GM21381 (cell line): ENCODE results near the gene RXFP1.
A peak's percentile ranks its signal among the peaks of the same experiment; 100 is the strongest.

ENCODE experiments used
- ATAC-seq: cut with Tn5 transposase; IDR thresholded peaks from one replicate; pipeline ENCODE4 v1.9.1; 2021; ENCODE audit warnings: mild to moderate bottlenecking, moderate library complexity; ENCODE audit not compliant: unreplicated experiment

The RXFP1 gene

DNA sequence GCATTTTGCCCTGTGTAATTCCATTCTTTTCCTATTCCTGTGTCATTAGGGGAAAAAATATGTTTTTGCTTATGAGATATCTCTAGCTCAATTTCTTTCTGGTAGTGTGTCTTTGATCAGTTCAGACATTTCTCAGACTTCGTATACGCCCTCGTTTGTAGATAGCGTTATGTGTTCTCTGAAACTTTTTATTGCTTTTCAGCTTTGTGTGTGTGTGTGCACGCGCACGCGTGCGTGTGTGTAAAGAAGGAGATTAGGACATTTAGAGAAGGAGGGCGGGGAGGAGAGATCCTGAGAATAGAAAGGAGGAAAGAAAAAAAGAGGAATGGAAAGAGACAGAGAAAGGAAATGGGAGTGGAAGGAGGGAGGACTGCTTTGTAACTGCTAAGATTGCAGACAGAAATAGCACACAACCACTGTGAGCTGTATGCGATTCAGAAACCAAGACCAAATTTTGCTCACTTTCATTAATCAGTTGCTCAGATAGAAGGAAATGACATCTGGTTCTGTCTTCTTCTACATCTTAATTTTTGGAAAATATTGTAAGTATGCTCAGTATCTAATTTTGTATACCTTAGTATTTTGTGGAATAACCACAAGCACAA is at the start of gene RXFP1:
Gene RXFP1, plus strand, starts transcription at position 399 of the 605 bp plus-strand sequence. Its CDS starts 95 bp downstream, at position 494.
- no peak for ATAC-seq

DNA sequence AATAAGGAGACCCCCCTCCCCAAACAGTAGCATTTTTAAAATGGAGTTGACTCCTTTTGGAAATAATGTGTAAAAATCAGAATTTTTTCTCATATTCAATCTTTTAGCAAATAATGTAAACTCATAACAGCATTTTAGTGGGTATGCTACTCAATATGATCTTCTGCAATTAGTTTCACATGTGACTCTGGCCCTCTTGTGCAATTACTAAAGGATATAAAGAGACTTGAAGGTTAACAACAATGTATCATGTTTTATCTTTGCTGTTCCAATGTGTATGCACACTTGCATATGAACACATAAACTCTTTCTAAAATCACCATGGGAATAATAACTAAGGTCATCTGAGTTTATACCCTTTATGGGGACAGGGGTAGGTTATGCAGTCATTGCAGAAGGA is 39.9 kb upstream of the RXFP1 start:
- ATAC-seq: no peak

- no peak for ATAC-seq
These were observed 37.4 kb upstream of the RXFP1 start for GRCh38 chr4:158484173-158484885.

DNA sequence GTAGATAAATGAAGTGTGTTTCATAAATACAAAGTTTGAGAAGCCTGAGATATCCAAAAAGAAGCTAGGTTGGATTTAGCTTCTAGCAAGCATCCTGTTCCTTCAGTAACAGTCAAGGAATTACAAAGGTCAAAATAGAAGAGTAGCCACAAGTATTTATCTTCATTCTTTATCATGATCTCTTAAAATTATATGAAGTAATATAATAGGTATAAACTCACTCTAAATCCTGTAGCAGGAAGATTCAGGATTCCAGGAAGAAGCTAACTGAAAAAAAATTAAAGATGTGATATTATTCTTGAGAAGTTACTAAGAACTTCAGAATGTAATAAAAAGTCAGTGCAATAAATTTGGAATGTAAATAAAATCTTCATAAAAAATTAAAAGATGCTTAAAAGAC is 31.1 kb upstream of the RXFP1 start:
- ATAC-seq: no peak

- ATAC-seq: no peak
These were observed 29.3 kb upstream of the RXFP1 start for GRCh38 chr4:158492391-158492790.

GRCh38 chr4:158496030-158496741 is 25.5 kb upstream of the RXFP1 start:
- no peak for ATAC-seq

DNA sequence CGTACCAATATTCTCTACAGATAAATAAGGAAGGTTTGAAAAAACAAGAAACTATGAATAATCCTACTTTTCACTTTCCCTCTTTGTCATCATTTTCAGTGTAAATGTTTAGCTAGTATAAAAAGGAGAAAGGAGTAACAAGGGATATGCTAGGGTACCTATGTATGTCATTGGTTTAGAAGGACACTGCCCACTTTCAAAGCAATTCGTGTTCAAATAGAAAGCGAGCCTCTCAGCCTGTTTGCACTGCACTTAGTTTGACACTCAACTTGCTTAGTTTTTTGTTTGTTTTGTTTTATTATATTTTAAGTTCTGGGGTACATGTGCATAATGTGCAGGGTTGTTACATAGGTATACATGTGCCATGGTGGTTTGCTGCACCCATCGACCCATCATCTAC is 21.6 kb upstream of the RXFP1 start:
- no peak for ATAC-seq

DNA sequence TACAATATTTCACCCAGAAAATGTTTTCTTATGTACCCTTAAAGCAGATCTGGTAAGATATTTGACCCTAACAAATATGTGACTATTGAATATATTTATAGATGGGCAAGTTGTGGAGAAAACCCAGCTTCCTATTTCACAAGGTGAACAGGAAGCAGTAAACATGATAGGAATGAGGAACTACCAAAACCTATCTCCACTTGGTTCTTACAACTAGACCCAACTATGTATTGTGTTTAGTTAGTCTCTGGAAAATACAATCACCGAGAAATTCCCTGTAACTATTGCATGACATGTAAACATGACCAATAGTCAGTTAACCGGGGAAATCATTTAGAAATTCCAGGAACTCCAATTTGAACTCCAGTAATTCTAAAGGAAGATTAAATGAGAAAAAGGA is 8.4 kb upstream of the RXFP1 start:
- no peak for ATAC-seq

- ATAC-seq: no peak
These were observed 2.5 kb upstream of the RXFP1 start for GRCh38 chr4:158519226-158519625.

DNA sequence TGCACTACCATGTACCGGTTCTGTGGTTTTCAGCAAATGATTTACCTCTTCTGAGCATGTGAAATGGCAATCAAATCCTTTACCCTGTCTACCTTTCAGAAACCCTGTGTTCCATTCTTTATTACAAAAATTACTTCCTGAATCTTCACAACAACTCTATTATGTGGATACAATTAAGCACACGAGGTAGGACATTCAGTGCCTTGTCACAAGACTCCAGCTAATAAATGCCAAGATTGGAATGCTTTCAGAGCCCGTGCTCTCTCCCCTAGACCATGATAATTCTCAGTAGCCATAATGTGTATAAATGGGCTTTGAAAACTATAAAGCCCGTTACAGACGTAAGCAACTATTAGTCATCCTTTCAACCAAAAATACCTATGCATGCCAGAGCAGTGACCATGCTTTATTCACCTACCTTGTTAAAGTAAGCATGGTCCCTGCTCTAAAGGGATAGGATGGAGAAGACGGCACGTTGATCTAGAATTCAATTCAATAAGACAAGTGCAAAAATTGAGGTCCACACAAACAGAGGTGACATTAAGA is 2.4 kb downstream of the RXFP1 start:
- no peak for ATAC-seq

DNA sequence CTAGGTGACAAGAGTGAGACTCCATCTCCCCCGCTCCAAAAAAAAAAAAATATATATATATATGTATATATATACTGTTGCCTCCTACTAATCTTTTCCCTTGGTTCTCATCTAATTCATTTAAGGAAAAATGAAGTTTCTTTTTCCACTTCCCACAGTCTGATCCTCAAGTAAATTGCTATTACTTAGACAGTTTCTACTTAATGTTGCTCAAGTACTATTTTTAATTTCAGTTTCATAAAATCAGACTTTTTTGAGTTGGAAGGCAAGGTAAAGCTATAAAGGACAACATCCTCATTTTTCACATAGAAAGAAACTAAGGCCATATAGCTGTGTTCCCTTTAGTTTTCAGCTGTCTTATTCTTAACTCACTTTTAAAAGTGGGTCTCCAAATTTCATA is 5.8 kb downstream of the RXFP1 start:
- no peak for ATAC-seq

GRCh38 chr4:158529505-158529904 is 7.8 kb downstream of the RXFP1 start:
- ATAC-seq: no peak

DNA sequence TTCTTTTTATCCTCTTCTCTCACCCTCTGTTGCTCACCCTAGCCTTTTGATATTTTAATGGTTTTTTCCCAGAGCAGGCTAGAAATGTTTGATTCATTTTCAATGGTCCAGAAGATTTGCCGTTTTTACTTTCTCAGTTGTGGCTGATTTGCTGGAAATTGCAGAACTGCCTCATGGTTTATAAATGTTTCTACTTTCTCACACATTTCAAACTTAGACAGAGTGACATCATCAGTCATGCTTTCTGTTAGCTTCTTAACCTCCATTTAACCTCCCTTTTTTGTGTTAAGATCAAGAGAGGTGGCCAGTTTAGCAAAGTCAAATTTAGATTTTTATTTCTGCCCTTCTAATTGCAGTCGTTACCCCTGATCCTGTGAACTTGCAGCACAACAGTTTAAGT is 8.7 kb downstream of the RXFP1 start:
- no peak for ATAC-seq

GRCh38 chr4:158530898-158531297 is 9.2 kb downstream of the RXFP1 start:
- no peak for ATAC-seq

DNA sequence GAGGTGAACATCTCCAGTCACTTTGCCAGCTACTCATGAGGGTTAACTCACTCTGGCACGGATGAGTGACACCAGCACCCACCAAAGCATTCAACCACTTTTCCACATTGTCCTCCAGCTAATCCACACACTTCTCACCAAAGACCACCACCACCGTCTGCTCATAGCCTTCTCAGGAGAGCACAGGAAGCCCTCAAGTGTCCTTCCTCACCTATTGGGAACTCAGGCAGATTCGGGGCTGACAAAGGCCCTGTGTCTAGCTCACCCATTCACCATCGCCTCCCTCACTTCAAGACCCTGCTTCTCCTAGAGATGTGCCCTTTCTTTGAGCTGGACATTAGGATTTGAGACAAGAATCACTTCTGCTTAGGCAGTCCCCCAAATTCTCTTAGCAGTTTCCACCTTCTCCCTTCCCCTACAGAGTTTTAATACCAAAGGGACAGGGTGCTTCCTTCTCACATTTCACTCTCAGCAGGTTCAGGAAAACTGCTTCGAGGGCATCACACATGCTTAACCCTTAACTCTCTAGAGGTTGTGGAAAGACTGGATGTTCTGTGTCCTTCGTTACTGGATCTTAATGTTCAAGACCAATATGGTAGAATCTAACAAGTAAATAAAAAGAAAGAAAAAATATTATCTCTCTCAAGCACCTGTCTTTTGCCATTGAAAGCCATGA is 11.0 kb downstream of the RXFP1 start:
- ATAC-seq: no peak

GRCh38 chr4:158534727-158535126 is 13.0 kb downstream of the RXFP1 start:
- ATAC-seq: no peak

DNA sequence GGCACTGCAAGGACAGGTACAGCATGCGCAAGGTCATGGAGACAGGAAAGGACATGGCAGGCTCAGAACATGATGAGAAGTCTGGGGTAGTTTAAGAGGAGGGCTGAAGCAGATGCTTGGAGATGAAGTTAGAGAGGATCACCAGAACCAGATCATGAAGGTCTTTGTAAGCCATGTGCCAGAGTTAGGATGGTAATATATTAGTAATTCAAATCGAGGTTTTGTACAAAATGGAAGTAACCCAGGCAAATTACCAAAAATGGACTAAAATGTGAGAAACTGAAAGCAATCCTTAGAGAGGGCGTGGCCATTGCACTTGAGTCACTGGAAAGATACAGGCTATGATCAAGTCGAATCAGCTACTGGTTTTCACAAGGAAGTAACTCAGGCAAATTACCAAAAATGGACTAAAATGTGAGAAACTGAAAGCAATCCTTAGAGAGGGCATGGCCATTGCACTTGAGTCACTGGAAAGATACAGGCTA is 13.5 kb downstream of the RXFP1 start:
- ATAC-seq: peak; percentile 47

GRCh38 chr4:158536833-158537232 is 15.2 kb downstream of the RXFP1 start:
- ATAC-seq: no peak

DNA sequence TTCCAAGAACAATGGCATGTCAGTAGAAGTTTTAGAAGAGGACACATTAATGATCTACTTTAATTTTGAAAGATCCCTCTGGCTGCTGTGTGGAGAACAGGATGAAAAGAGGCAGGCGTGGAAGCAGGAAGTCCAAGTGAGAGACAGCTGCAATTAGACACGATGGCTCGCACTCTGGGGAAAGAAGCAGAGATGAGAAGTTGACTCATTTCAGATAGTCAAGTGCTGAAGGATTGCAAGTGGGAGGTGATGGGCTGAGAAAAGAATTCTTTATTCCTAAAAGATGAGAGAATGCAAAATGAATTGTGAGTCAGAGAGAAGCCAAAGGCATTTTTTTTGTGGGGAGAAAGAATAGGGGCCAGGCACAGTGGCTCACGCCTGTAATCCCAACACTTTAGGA is 16.5 kb downstream of the RXFP1 start:
- no peak for ATAC-seq

- ATAC-seq: no peak
These were observed 17.2 kb downstream of the RXFP1 start for GRCh38 chr4:158538911-158539310.
